Activated CD4-positive, alpha-beta T cell treated with anti-CD3 and anti-CD28 coated beads, Interleukin-2, Interleukin-4, amounts not matched to agents 100 ng/mL and 50 ng/mL, durations not matched to agents 16 hours and 8 hours (primary cell): Measurements from ENCODE around the gene NCSTN.
A peak's percentile ranks its signal among the peaks of the same experiment; 100 is the strongest.
"Not testable (repeated sequence)": the region's sequence is repeated elsewhere in the genome, so short reads cannot be mapped to it uniquely, and the experiment has no call there.

Source experiments
- DNase-seq: peaks from one replicate; pipeline ENCODE4 v3.0.0-alpha.2; 2020; ENCODE audit warnings: low spot score

NCSTN gene

DNA sequence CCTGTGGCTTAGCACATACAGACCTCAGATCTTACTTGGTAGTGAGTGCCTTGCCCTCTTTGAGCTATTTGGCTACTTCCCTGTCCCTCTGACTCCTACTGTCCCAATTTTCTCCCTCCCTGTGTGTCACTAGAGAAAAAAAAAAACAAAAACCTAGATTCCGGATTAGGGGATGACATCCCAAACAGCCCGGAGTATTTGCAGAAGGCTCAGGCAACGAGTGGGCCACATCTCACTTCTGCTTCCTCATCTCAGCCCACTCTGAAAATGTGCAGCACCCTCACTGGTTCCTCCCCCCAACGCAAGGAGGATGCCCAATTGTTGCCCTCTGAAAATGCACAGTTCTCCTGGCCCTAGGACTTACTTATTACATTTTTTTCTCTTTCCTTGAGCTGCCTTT lies 28.6 kb downstream of the NCSTN start:
- DNase-seq = no peak

- no peak for DNase-seq
Observed at GRCh38 chr1:160373696-160374095, 30.5 kb downstream of the NCSTN start.

- no peak for DNase-seq
Observed at GRCh38 chr1:160374306-160375110, 31.3 kb downstream of the NCSTN start.

DNA sequence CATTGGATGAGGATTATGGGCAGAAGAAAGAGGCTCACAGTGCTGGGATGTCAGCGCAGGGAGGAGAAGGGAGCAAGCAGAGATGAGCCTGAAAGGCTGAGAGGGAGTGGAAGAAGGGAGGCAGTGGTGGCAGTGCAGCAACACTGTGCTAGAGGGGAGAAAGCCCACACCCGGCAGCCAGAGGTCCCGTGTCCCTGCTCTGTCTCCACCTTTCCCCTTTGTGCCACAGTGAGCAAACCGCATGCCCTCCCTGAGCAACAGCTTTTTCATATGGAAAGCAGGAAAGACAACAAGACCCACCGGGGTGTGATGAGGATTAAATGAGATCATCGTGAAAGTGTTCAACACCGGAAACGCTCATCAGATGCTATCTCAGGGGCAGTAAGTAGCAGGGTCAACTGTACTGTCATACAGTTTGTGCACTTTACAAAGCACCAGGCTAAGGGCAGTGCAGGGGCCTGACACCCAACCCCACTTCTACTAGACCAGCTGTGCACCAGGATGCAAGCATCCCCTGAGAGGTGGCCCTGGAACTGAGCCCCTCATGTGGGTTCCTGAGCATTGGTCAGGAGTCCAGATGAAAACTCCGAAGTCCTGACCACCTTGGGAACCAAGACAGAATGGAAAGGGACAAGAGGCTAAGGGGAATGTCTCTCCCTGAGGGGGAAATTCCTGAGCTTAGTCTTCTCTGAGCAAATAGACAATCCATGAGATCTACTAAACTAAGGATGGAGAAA lies 32.8 kb downstream of the NCSTN start:
- DNase-seq = peak; percentile 37

DNA sequence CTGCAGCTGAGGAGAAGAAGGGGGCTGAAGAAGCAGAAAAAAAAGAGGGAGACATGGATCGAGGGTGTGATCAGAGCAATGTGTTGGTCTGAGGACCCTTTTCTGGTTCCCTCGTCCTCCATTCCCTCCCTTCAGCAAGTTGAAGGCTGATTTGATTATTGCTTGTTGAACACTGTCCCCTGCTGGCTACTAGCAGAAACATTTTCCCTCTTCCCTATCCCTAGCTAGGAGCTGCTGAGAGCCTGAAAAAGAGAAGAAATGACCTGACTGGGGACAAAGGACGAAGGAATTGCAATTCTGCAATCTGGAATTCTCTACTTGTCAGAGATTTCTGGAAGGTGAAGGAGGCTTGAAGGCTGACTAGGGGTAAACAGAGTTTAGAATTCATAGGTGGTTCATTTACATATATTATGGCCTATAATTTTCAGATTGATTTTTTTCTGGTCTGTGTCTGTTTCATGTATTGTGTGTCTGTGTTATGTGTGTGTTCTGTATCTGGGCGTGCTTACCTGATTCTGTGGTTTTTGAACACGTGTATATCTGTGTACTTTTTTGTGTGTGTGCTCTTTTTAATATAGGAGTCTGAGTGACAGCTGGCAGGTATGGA lies 33.4 kb downstream of the NCSTN start:
- peak; percentile 58 for DNase-seq

- DNase-seq = no peak
Observed at GRCh38 chr1:160377585-160378206, 34.5 kb downstream of the NCSTN start.

- DNase-seq = not testable (repeated sequence)
Observed at GRCh38 chr1:160384812-160385211, 41.6 kb downstream of the NCSTN start.

- DNase-seq = not testable (repeated sequence)
Observed at GRCh38 chr1:160388406-160388805, 45.2 kb downstream of the NCSTN start.

- DNase-seq = no peak
Observed at GRCh38 chr1:160394673-160395072, 51.5 kb downstream of the NCSTN start.

GRCh38 chr1:160397651-160398050 lies 54.5 kb downstream of the NCSTN start:
- DNase-seq = no peak

- no peak for DNase-seq
Observed at GRCh38 chr1:160398823-160399222, 55.6 kb downstream of the NCSTN start.

- DNase-seq = no peak
Observed at GRCh38 chr1:160399544-160400222, 56.5 kb downstream of the NCSTN start.

- peak; percentile 9 for DNase-seq
Observed at GRCh38 chr1:160400223-160400645, 57.1 kb downstream of the NCSTN start, which contains the start of gene VANGL2. Gene VANGL2 (plus strand): TSS chr1:160400564. CDS start chr1:160415838, 15,274 bp downstream.

DNA sequence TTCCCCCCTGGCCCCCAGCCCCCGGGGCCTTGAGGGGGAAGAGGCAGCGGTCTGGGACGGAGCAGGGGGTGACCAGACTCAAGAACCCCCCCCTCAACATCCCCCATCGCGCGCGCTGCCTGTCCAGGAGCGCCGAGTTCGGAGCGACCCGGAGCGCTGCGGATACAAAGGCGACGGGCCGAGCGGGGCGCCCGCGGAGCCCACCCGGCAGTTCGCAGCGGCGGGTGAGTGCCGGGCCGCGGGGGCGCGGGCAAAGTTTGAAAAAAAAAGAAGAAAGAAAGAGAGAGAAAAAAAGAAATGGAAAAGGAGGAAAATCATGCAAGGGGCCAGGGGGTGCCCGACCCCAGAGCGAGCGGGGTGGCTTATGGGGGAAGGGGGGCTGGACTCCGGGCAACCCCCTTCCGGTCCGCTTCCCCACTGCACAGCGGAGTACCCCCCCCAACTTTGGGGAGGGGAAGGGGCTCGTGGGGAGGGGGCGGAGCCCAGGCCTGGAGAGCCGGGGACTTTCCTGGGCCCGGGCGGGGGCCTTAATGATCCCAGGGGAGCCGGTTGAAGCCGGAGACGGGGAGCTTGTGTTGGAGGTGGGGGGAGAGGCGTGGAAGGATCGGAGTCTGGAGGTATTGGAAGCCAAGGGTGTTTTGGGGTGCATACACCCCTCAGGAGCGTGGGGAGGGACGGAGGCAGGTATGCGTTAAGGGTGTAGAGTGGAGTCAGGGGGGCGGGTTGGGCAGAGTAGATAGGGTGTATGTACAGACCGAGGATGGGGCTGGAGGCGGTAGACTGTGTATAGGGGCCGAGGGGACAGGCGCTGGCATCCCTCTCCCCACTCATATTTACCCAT lies 57.7 kb downstream of the NCSTN start:
- no peak for DNase-seq

DNA sequence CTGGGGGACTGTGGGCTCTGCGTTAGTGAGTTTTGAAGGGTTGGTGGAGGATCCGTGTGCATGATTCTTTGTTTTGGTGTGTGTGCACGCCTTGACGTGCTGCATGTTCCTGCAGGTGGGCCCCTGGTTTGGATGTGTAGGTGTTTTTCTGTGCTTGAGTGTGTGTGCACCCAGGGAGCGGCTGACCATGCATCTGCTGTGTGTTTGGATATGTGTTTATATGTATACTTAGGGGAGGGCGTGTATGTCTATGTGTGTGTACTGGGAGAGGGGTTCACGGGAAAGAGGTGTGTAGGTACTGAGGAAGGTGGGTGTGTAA lies 58.3 kb downstream of the NCSTN start:
- DNase-seq = no peak

- DNase-seq = no peak
Observed at GRCh38 chr1:160402001-160402795, 59.0 kb downstream of the NCSTN start.

DNA sequence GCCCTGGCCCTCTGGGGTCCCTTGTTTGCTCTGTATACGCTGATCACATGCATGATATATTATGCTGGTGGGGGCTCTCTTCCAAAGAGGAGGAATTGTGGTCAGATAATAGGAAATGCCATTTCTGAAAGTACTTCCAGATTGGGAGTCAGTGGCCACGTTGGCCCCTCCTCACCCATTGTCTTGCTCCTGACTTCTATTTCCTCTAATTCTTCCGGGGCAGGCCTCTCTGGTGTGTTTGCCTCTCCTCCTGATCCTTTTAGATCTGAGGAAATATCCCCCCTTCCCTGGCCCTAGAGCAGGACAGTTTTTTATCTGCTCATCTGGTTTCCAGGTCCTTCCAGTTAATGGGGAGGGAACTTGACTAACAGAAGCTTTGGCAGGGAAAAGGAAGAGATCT lies 60.1 kb downstream of the NCSTN start:
- no peak for DNase-seq

DNA sequence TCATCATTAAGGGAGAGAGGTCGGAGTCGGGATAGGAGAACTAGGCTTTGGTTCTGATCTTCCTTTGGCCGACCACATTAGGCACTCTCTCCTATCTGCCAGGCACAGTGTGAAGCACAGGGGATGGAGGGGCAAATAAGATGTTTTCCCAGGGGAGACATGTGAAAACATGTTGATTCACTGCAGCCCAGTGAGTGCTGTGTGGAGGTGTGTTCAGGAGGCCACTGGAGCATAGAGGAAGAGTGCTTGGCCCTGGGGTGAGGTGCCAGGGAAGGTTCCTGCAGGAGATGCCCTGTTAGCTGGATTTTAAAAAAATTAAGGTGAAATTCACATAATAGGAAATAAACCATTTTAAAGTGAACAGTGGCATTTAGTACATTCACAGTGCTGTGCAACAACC lies 60.9 kb downstream of the NCSTN start:
- DNase-seq = no peak

GRCh38 chr1:160405331-160405877 lies 62.2 kb downstream of the NCSTN start:
- no peak for DNase-seq
